Mesenchymal stem cell (in vitro differentiated cells and primary cell): ENCODE measurements around the gene POLD2.

ENCODE experiments used
- DNase-seq: peaks from one replicate; pipeline ENCODE4 v3.0.0-alpha.2; 2013
- H2AFZ ChIP-seq: one replicate; pipeline ENCODE4 v1.6.1; 2013; ENCODE audit warnings: low read depth, mild to moderate bottlenecking, control low read depth, inconsistent platforms, low read length, moderate library complexity
- H2AK5ac ChIP-seq: 2 replicates; pipeline ENCODE4 v1.6.1; 2013; ENCODE audit warnings: low read length, moderate library complexity, mild to moderate bottlenecking, inconsistent platforms; ENCODE audit not compliant: severe bottlenecking
- H2BK120ac ChIP-seq: one replicate; pipeline ENCODE4 v1.6.1; 2013; ENCODE audit warnings: low read depth, mild to moderate bottlenecking, inconsistent platforms, low read length, moderate library complexity
- H2BK12ac ChIP-seq, 2 experiments: one replicate each; pipeline ENCODE4 v1.6.1; 2013; ENCODE audit warnings: inconsistent platforms in 2 of 2, low read length in 2 of 2, mild to moderate bottlenecking in 2 of 2, moderate library complexity in 2 of 2, control low read depth in 1 of 2
- H2BK15ac ChIP-seq: one replicate; pipeline ENCODE4 v1.6.1; 2013; ENCODE audit warnings: mild to moderate bottlenecking, low read depth, inconsistent platforms; ENCODE audit not compliant: poor library complexity, severe bottlenecking
- H2BK5ac ChIP-seq: 2 replicates; pipeline ENCODE4 v1.6.1; 2013; ENCODE audit warnings: low read depth, mild to moderate bottlenecking, low read length, control low read depth, inconsistent platforms; ENCODE audit not compliant: poor library complexity, severe bottlenecking
- H3K14ac ChIP-seq, 2 experiments: one replicate each; pipeline ENCODE4 v1.6.1; 2013; ENCODE audit warnings: inconsistent platforms in 2 of 2, low read length in 2 of 2, control low read depth in 1 of 2, mild to moderate bottlenecking in 1 of 2, moderate library complexity in 1 of 2
- H3K18ac ChIP-seq, 2 experiments: one replicate each; pipeline ENCODE4 v1.6.1; 2013; ENCODE audit warnings: inconsistent platforms in 2 of 2, low read length in 2 of 2, control low read depth in 1 of 2, low read depth in 1 of 2, mild to moderate bottlenecking in 1 of 2
- H3K23ac ChIP-seq, 2 experiments: one replicate each; pipeline ENCODE4 v1.6.1; 2013; ENCODE audit warnings: inconsistent platforms in 2 of 2, low read length in 2 of 2, mild to moderate bottlenecking in 2 of 2, moderate library complexity in 2 of 2, control low read depth in 1 of 2
- H3K27ac ChIP-seq: 2 replicates; pipeline ENCODE4 v1.5.1; 2013; ENCODE audit warnings: mild to moderate bottlenecking, moderate library complexity, low read length, control low read depth, inconsistent platforms; ENCODE audit not compliant: poor library complexity, severe bottlenecking
- H3K27me3 ChIP-seq, 2 experiments: 2 replicates each; pipeline versions ENCODE4 v1.6.1 to v1.7.0; 2013; ENCODE audit warnings: low read length in 2 of 2, mild to moderate bottlenecking in 2 of 2, moderate library complexity in 2 of 2, control low read depth in 1 of 2, inconsistent platforms in 1 of 2; ENCODE audit not compliant: control insufficient read depth in 1 of 2, insufficient read depth in 1 of 2
- H3K36me3 ChIP-seq, 2 experiments: 2 replicates each; pipeline versions ENCODE4 v1.6.1 to v1.7.0; 2013; ENCODE audit warnings: low read length in 2 of 2, control low read depth in 1 of 2, inconsistent platforms in 1 of 2, low read depth in 1 of 2, mild to moderate bottlenecking in 1 of 2; ENCODE audit not compliant: insufficient read depth in 2 of 2, control insufficient read depth in 1 of 2
- H3K4ac ChIP-seq, 2 experiments: one replicate each; pipeline ENCODE4 v1.6.1; 2013; ENCODE audit warnings: inconsistent platforms in 2 of 2, low read length in 2 of 2, mild to moderate bottlenecking in 2 of 2, moderate library complexity in 2 of 2, control low read depth in 1 of 2, low read depth in 1 of 2
- H3K4me1 ChIP-seq: 2 replicates; pipeline ENCODE4 v1.6.1; 2013; ENCODE audit warnings: low read depth, low read length, control low read depth; ENCODE audit not compliant: control insufficient read depth, insufficient read depth
- H3K4me2 ChIP-seq: 2 replicates; pipeline ENCODE4 v1.6.1; 2013; ENCODE audit warnings: low read length, mild to moderate bottlenecking, inconsistent platforms; ENCODE audit not compliant: poor library complexity, severe bottlenecking
- H3K4me3 ChIP-seq, 2 experiments: 2 replicates each; pipeline versions ENCODE4 v1.5.1 to v1.7.0; 2013; ENCODE audit warnings: low read length in 2 of 2, mild to moderate bottlenecking in 2 of 2, control low read depth in 1 of 2, low read depth in 1 of 2; ENCODE audit not compliant: insufficient read depth in 1 of 2
- H3K79me1 ChIP-seq: replicated peaks from 2 replicates; pipeline ENCODE4 v1.6.1; 2013; ENCODE audit warnings: mild to moderate bottlenecking, control low read depth, low read length, inconsistent platforms; ENCODE audit not compliant: poor library complexity, severe bottlenecking
- H3K9ac ChIP-seq: 2 replicates; pipeline ENCODE4 v1.7.0; 2013; ENCODE audit warnings: mild to moderate bottlenecking, low read length, moderate library complexity
- H3K9me3 ChIP-seq: 2 replicates; pipeline ENCODE4 v1.7.0; 2013; ENCODE audit warnings: mild to moderate bottlenecking, low read length; ENCODE audit not compliant: control insufficient read depth
- H4K8ac ChIP-seq: one replicate; pipeline ENCODE4 v1.6.1; 2013; ENCODE audit warnings: inconsistent platforms, mild to moderate bottlenecking, low read length, moderate library complexity
- H4K91ac ChIP-seq: one replicate; pipeline ENCODE4 v1.6.1; 2013; ENCODE audit warnings: mild to moderate bottlenecking, low read length, inconsistent platforms
- WGBS: methylation state at CpG from one replicate; pipeline ENCODE4 v1.1.7; 2013; ENCODE audit warnings: mixed read lengths; 5-methylcytosine and 5-hydroxymethylcytosine counted together

Gene POLD2

DNA sequence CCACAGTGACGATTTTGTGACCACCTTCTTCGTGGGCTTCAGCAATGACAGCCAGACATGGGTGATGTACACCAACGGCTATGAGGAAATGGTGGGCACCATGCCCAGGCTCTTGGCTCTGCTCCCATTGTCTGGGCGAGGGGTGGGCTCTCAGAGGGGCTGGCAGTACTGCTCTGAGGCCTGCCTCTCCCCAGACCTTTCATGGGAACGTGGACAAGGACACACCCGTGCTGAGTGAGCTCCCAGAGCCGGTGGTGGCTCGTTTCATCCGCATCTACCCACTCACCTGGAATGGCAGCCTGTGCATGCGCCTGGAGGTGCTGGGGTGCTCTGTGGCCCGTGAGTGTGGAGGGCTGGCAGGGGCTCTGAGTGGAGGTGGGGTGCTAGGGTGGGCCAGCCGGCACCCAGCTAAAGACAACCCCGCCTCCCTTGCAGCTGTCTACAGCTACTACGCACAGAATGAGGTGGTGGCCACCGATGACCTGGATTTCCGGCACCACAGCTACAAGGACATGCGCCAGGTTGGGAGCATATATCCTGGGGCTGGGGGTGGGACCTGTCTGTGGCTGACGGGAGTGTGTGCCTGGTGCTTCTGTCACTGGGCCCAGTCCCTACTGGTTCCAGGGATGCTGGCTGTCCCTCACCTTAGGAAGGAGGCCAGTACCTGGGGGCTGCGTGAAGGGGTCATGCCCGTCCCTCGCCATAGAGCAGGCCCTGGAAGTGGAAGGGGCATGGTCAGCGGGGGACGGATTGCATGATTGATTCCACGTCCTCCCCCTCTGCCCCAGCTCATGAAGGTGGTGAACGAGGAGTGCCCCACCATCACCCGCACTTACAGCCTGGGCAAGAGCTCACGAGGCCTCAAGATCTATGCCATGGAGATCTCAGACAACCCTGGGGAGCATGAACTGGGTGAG lies 12.4 kb downstream of the POLD2 start:
- Histone ChIP-seq H4K91ac (no peak overlapping the region), H2BK12ac (no peak overlapping the region), H2AFZ (no peak overlapping the region), H2AK5ac (no peak overlapping the region), H2BK120ac (no peak overlapping the region), H3K14ac (no peak overlapping the region), H3K27me3 (no peaks in the 10 kb centered on the region), H2BK5ac (no peak overlapping the region), H3K4ac (no peak overlapping the region), H3K9me3 (no peaks in the 10 kb centered on the region), H3K23ac (no peak overlapping the region), H3K36me3 (peaks cover 89 to 100% of the 10 kb centered on the region in 2 experiments), H3K79me1 (peaks cover 22% of the 10 kb centered on the region), H3K4me2 (no peak overlapping the region), H4K8ac (no peak overlapping the region), H3K4me1 (peaks cover 52% of the 10 kb centered on the region), H3K9ac (no peak overlapping the region), H3K18ac (no peak overlapping the region), H3K27ac (no peak overlapping the region), H3K4me3 (no peak overlapping the region), H2BK15ac (no peak overlapping the region)
- 92% methylated on average over 27 of the region's 27 CpGs for WGBS
- DNase-seq: no peak

- Histone ChIP-seq H3K18ac (no peak overlapping the region), H4K8ac (no peak overlapping the region), H3K79me1 (peaks cover 18% of the 10 kb centered on the region), H2BK120ac (no peak overlapping the region), H3K4me1 (peaks cover 54% of the 10 kb centered on the region), H3K27ac (no peak overlapping the region), H2AK5ac (no peak overlapping the region), H2BK15ac (no peak overlapping the region), H3K4ac (no peak overlapping the region), H2BK5ac (no peak overlapping the region), H4K91ac (peak overlapping the region; percentile 19), H3K4me3 (no peak overlapping the region), H3K23ac (no peak overlapping the region), H3K14ac (no peak overlapping the region), H2AFZ (no peak overlapping the region), H3K4me2 (no peak overlapping the region), H3K27me3 (no peaks in the 10 kb centered on the region), H2BK12ac (no peak overlapping the region), H3K9ac (no peak overlapping the region), H3K36me3 (peaks cover 82 to 91% of the 10 kb centered on the region in 2 experiments), H3K9me3 (no peaks in the 10 kb centered on the region)
- WGBS: 96% methylated on average over 18 of the region's 18 CpGs
- no peak for DNase-seq
These were observed 13.4 kb downstream of the POLD2 start for GRCh38 chr7:44109991-44110390.

- H4K91ac ChIP-seq: no peak overlapping the region
- no peak overlapping the region for H4K8ac ChIP-seq
- no peak overlapping the region for H2BK5ac ChIP-seq
- no peak overlapping the region for H2AK5ac ChIP-seq
- H2BK12ac ChIP-seq: no peak overlapping the region
- 93% methylated on average over 21 of the region's 21 CpGs for WGBS
- H3K36me3 ChIP-seq: peaks cover 73 to 81% of the 10 kb centered on the region in 2 experiments
- H3K4me1 ChIP-seq: peaks cover 54% of the 10 kb centered on the region
- no peak overlapping the region for H3K9ac ChIP-seq
- H3K79me1 ChIP-seq: peaks cover 18% of the 10 kb centered on the region
- H3K4me2 ChIP-seq: no peak overlapping the region
- H2BK15ac ChIP-seq: no peak overlapping the region
- no peak overlapping the region for H2BK120ac ChIP-seq
- no peaks in the 10 kb centered on the region for H3K27me3 ChIP-seq
- no peak overlapping the region for H3K27ac ChIP-seq
- H3K9me3 ChIP-seq: no peaks in the 10 kb centered on the region
- no peak for DNase-seq
- no peak overlapping the region for H3K4ac ChIP-seq
- no peak overlapping the region for H3K18ac ChIP-seq
- no peak overlapping the region for H3K4me3 ChIP-seq
- no peak overlapping the region for H2AFZ ChIP-seq
- H3K23ac ChIP-seq: no peak overlapping the region
- H3K14ac ChIP-seq: no peak overlapping the region
These were observed 14.3 kb downstream of the POLD2 start for GRCh38 chr7:44108768-44109750.
